ENCODE results near the gene DGUOK.

- TF ChIP-seq POLR2AphosphoS5 (IDR thresholded peaks at IDR 0.05; ENCODE audit: low read depth, low read length) = no peak
- no peak for TF ChIP-seq POLR2A (IDR thresholded peaks at IDR 0.05; ENCODE audit: low read depth, low read length)
- TF ChIP-seq TAF1 (IDR thresholded peaks at IDR 0.05; ENCODE audit: low read depth, low read length) = no peak
- no peak for TF ChIP-seq SPI1 (IDR thresholded peaks at IDR 0.05; ENCODE audit: low read depth, low read length)
- no peak for TF ChIP-seq PAX5 (IDR thresholded peaks at IDR 0.05; ENCODE audit: insufficient read depth, low read length, severe bottlenecking)
- no peak for TF ChIP-seq POU2F2 (IDR thresholded peaks at IDR 0.05; ENCODE audit: low read depth, low read length)
These were observed 1.5 kb upstream of the DGUOK start for GRCh38 chr2:73925033-73925704.

Data from GM12891 (cell line).